ENCODE measurements around the gene TTC9B.

TTC9B gene

DNA sequence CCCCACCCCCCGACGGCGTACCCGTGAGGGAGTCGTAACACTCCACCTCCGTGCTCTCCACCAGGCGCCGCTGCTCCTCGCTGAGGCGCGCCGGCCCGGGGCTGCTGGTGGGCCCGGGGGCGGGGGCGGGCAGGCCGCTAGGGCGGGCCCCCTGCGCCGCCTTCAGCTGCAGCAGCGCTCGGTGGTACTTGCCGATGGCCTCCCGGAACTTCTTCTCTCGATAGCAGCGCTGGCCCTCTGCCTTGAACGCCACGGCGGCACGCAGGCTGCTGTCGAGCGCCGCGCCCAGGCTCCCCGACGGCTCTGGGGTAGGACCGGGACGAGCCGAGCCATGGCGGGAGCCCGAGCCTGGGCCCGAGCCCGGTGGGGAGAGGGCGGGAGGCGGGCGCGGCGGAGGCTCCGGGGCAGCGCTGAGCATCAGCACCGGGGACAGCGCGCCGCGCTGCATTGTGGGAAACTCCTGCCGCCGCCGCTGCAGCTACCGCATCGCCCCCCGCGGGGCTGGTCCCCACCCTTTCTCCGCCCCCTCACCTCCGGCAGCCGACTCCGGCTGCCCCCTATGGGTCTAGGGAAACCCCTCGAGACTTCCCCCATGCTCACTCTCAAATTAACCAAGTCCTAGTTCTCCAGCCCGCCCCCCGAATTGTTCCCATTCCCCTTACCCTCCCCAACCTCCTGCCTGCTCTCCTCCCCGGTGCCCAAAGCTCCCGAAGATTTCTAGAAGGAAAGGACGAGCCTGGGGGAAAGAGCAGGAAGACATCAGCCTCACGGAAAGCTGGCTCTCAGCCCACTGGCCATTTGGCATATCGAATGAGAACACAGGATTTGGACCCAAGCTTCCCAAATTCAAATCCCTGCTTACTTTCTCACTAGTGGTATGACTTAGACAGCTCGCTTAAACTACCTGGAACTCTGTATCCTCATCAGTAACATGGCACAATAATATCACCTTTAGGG lies at the start of gene TTC9B:
TSS of gene TTC9B (minus strand) at position 451 of the 957 bp plus-strand sequence. CDS start at position 448, 3 bp downstream.
- DNase-seq, result peak; percentile 13 to 20

DNA sequence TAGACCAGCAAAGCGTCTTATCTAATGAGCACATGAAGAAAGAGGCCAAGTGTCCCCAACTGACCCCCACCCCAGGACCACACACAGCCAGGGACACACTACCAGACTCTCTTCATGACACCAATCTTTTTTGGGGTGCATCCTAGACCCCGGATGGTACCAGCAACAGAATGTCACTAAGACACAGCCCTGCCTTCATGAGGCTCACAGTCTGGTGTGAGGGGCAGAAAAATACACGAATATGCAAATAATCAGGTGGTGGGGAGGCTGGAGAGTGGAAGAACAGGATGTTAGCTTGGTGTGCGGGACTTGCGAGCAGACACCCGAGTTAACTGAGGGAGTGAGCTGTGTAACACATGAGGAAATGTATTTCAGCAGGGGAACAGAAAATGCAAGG lies 49.4 kb upstream of the TTC9B start:
- no peak for DNase-seq

DNA sequence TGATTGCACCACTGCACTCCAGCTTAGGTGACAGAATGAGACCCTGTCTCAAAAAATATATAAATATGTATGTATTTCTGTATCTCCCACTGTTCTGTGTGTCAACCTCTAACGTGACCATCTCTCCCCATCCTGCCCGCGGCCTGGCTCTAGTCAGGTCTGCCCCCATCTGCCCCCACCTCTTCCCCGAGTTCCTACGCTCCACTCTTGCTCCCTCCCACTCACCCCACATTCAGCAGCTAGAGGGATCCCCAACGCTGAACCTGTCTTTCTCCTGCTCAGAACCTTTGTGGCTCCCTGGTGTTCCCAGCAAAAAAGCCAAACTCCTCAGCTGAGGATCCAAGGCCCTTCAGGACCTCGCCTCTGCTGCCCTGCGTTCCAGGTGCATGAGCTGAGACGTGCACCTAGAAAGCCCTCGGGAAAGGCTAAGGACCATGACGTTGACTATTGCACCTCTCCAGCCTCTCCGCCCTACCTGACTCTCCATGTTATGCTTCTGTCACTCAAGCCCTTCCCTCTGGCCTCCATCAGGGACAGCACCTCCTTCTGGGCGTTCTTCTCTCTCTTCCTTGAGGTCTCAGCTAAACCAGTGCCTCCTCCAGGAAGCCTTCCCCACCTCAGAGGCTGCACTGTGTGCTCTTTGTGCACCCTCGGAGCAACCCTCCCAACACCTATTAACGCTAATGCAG lies 48.9 kb upstream of the TTC9B start:
- no peak for DNase-seq

DNA sequence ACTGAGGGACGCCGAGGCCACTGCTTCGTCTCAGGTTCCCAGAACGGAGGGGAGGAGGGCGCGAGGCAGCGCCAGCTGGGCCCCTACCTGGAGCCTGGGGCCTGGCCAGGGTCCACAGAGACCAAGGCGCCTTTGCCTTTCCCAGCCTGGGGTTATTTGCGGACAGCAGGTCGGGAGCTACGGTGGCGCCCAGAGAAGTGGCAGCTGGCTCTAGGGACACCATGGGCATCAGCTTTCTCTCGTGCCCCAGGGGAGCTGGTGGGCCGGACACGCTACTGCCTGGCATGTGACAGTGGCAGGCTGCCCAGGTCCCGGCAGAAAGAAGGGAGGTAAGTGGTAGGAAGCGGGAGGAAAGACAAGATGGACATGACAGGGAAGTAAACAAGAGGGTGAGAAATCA lies 47.9 kb upstream of the TTC9B start:
- DNase-seq, result no peak

DNA sequence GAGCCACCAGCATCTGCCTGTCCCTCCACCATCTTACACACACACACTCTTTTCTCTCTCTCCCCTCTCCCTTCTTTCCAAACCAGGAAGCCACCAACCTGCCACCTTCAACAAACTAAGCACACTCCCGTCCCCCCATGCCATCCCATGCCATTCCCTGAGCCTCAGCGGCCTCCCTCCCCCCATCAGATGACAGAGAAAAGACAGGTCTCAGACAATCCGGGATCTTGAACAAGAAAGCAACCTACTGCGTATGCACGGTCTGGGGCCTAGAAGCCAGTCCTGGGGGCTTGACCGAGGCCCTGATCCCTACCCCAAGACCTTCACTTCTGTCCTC lies 47.5 kb upstream of the TTC9B start:
- no peak for DNase-seq

DNA sequence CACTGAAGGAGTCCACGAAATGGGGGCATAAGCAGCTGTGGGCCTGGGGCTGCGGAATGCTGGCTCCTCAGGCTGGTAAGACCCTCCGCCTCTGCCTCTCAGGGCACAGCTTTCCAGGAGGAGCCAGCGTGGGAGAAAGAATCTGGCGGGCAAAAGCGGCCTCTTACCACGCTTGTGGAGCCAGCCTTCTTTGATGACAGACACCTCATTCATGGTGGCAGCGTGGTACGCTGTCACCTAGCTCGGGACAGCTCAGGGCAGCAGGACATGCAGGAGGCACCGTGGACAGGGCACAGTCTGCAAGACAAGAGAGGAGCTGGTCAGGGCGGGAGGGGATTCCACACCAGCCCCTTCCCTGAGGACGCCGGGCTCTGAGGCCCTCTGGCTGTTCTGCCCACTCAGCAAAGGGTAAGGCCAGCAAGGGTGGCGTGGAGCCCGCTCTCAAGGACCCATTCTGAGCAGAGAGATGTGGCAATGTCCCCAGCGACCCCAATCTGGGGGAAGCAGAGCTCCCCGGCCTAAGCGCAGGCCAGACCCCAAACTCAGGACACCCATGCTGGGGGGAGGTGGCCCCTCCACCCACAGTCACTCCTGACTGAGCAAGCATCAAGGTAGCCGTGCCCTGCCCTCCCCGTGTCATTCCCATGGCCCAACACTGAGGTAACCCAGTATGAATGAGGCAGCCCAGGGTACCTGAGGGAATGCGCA lies 47.0 kb upstream of the TTC9B start:
- no peak for DNase-seq

DNA sequence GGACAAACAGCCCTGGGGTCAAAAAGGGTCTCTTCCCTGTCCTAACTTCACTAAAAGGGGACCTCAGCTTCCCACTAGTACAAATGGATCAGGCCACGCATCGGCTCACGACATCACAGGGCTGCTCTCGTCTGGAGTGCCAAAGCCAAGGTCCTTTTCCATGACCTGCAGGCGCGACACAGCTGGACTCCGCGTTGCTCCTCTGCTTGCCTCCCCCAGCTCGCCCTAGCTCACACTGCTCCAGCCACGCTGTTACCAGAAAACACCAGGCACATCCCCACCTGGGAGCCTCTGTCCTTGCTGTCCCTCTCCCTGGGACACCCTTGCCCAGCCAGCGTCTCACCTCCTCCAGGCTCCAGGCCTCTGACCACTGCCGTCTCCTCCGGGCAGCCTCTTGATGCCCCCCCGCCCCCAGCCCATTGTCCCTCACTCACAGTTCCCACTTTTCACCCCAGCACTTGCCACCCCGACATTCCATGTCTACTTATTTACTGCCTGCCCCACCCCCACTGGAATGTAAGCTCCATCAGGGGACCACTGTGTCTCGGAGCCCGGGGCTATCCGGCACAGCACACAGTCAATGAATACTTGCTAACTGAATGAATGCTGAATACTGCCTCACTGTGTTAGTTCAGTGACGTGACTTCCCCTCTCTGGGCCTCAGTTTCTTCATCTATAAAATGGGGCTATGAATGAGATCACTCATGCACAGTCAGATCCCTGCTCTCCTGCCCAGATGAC lies 46.3 kb upstream of the TTC9B start:
- no peak for DNase-seq

DNA sequence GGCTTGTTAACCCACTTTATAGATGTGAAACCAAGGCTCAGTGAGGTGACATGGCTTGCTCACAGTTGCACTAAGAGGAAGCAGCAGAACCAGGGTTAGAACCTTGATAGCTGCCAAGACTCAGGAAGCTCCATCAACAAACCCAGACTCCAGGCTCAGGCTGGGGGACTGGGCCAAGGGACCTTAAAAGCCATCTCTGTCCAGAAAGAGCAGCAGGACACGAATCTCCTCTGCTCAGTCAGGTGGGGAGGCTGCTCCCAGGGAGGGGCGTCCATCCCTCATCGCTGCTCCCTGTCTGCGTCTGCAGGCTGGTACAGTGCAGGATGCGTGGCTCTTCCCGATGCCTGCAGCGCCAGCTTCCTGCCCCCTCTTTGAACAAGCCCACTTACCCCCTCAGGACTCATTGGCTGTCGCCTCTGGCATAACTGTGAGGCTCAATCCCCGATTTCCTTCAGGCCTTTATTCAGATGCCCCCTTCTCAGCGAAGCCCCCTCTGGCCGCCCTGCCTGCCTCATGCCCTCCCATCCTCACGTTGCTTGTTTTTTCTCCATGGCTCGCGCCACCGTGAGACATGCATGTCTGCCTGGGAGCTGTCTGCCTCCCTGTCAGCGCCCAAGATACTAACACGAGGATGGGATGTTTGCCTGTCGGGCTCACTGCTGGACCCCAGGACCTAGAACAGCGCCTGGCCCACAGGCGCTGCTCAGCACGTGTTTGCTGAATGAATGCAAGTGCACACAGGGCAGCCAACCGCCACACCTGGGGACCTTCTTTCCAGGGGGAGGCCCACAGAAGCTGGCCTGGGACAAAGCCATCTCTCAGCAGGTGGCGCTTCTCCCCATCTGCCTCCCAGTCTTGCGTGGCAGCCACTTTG lies 45.5 kb upstream of the TTC9B start:
- no peak for DNase-seq

DNA sequence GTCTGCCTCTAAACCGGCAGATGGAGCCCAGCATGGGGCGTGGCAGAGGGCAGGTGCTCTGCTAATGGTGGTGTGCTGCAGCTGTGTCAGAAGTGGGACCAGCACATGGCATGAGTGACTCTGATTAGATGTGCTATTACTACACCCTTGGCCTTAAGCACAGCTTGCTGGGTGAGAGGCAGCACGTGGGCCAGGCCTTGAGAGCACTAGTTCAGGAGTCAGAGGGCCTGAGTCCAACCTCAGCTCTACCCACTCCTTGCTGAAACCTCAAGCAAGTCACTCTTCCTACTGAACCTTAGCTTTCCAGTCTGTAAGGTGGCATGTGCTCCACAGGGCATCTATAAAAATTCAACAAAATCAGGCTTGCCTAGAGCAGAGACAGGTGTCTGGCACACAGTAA lies 44.2 kb upstream of the TTC9B start:
- DNase-seq, result no peak

DNA sequence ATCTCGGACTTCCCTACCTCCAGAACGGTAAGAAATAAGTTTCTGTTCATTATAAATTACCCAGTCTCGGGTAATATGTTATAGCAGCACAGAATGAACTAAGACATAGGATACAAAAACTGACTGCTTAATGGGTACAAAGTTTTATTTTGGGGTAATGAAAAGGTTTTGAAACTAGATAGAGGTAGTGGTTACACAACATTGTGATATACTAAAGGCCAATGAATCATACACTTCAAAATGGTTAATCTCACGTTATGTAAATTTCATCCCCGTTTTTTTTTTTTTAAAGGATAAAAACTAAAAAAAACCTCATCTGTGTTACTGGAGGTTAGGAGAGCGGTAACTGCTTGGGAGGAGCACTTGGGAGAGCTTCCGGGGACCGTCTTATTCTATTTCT lies 43.4 kb upstream of the TTC9B start:
- DNase-seq, result no peak

DNA sequence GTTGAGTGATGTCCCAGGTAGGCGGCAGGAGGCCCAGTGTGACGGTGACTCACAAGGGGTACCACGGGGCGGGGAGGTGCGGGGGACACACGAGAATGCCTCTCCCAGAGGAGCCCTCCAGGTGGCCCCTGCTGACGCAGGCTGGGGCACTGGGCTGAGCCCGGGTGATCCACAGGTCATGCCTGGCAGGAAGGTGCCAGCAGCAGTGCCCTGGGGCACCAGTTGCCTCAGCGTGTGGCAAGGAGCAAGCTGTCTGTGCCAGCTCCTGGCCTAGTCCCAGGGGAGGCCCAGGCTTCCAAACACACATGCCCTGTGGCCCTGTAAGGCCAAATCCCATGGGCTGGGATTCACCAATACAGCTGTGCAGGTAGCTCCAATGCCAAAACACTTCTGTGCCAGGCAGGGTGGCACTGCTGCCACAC lies 38.9 kb upstream of the TTC9B start:
- DNase-seq, result no peak

DNA sequence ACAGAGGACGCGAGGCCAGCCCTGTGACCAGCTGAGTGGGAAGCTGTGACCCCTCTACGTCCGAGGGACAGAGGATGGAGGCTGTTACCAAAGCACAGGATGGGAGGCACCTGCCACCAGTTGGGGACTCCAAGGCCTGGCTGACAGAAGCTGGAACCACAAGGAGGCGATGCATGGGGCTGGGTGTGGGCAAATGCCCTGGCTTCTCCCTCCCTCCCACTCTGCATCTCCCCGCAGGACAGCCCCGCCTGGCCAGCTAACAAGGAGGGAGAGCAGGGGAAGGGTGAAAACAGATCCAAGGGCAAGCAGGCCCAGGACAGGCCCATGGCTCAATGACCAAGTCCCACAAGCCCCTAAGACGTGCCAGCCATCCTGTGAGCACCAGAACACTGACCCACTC lies 38.3 kb upstream of the TTC9B start:
- no peak for DNase-seq

DNA sequence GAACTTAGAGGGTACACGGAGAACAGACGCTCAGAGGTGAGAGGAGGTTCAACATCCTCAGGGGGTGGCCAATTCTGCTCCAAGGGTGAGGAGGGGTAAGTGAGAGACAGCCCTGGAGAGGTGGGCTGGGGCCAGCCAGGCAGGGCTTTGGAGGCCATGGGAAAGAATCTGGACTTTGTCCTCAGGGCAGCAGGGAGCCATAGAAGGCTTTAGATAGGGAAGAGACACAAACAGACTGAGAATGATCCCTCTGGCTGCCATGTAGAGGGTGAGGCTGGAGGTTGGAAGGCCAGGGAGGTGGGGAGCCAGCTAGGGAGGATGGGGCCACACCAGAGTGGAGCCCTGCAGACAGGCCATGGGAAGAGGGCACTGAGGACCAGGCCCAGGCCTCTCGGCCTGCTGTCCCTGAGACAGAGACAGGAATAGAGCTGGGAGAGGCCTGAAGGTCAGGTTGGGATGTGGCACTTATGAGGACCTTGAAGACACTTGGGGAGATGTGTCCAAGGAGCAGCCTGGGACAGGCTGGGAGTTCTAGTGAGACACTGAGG lies 37.5 kb upstream of the TTC9B start:
- no peak for DNase-seq

DNA sequence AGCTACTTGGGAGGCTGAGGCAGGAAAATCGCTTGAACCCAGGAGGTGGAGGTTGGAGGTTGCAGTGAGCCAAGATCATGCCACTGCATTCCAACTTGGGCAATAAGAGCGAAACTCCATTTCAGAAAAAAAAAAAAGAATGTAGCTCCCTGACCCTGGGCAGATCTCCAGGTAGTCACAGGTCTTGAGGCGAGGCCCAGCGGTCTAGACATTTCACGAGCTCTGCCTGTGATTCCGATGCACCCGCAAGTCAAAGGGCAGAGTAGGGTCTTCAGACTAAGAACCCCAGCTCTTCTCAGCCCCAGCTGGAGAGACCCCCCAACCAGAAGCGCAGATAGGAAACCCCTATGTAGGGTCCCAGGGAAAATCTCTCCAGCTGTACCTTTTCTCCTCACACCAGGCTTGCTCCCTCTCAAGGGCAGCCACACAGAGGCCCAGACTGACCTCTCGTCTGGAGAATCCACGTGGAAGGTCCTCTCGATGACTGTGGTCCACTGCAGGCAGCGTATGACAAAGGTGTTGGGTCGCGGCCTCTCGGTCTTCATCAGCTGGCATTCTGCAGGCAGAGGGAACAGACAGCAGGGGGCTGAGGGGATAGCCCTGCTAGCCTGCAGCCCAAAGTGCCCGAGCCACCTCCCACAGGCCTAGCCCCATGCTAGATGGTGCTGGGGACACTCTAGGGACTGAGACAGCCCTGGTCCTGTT lies 36.7 kb upstream of the TTC9B start:
- no peak for DNase-seq

DNA sequence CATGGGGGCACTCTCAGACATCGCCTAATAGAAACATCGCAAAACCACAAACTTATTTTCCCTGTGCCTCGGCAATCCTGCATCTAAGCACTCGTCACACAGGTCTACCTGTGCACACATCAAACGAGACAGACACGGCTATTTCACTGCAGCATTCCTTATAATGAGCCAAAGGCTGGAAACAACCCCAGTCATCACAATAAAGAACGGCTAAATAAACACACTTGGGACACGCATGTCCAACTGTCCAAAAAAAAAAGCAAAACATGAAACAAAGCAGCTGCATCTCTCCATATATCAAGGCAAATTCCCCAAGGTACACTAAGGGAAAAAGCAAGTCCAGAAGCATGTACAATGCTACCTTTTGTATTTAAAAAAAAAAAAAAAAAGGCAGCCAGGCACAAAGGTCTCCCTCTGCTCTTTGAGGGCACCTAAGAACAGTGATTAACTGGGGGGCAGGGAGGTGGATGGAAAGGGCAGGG lies 35.5 kb upstream of the TTC9B start:
- DNase-seq, result no peak

DNA sequence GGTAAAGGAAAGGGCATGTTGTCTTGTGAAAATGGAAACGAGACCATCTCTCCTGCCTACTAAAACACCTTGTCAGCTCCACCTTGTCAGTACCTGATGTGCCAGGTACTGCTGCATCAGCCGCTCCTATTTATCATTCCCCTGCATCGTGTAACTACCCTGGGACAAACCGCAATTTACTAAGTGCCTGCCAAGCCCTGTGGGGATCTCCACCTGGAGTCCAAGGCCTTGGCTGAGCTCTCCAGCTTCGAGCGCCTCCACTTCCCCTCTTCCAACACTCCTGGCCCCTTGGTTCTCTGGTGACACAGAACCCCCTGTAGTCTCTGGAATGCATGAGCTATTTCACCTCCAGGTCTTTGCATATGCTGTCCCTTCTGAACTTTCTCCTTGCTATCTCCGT lies 34.2 kb upstream of the TTC9B start:
- DNase-seq, result no peak

DNA sequence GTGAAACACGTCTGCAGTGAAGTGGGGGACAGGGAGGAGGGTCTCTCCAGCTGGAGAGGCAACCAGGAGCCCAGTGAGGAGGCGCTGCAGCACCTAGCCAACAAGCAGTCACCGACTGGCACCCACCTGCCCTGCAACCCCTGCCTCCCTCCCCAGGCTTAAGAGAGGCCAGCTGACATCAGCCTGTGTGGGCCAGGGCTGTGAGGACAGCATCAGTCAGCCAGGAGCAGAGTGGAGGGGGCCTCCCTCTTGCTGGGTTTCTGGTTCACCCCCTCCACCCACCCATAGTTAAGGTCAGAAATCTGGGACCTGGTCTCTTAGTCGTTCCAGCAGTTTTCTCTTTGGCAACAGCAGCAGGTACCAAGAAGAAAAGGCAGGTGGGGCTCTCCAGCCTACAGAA lies 33.8 kb upstream of the TTC9B start:
- no peak for DNase-seq

DNA sequence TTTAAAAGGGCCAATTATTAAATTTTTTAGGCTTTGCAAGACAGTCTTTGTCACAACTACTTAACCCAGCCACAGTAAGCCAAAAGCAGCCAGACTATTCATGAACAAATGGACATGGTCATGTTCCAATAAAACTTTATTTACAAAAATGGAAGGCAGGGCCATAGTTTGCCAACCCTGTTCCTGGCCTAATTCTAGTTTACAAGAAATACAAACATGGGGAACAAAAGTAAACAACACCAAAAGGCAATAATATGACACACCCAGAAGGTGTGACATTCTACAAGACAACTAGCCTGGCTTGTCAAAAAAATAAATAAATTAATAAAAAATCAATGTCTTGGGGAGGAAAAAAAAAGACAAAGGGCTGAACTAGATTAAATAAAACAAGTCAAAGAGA lies 33.1 kb upstream of the TTC9B start:
- DNase-seq, result no peak

DNA sequence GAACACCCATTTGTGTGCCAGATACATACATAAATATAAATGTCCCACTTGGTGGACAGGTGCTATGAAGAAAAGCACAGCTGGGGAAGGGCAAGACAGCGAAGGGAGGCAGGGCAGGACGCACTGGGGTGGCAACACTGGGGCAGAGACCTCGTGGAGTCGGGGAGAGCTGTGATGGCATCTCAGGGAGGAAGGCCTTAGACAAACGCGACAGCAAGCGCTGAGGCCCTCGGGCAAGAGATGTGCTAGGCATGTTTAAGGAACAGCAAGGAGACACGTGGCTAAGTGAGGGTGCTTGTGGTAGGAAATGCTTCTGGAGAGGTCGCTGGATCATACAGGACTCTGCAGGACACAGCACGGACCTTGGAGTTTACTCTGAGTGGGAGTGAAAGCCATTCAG lies 31.6 kb upstream of the TTC9B start:
- no peak for DNase-seq

DNA sequence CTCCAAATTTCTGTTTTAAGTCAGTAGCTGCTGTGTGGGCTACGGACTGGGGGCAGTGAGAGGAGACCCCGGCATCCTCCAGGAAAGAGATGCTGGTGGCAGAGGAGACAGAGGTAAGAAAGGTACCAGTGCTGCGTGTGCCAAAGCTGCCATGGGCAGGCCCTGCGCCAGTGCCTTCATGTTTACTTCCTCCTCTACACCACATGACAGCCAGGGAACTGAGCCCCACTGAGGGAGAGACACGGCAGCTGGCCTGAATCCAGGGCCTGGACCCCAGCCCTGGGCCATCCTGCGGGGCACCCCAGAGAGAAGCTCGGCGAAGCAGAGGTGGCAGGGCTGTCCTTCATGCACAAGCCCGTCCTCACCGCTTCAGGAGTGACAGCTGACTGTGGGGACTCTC lies 31.0 kb upstream of the TTC9B start:
- no peak for DNase-seq

DNA sequence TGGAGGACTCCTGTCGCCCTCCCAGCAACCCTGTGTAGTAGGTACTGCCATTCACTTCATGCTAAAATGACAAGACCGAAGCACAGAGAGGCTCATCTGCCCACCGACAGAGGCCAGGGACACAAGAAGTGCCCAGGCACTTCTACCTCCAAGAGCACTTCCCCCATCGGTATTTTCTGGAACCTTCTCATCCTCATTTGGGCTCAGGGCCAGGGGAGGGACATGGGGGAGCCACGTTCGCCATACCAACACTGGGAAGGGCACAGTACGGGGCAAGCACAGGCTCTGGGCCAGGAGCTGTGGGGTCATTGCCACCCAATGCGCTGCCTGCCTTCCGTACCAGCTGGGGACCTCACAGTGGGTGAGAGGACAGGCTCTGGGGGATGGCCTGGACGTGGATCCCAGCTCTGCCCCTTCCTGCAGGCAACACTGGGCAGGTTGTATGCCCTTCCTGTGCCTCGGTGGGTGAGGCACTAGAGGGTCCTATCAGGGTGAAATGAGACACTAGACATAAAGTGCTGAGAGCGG lies 29.6 kb upstream of the TTC9B start:
- DNase-seq, result no peak

All from activated CD4-positive, alpha-beta T cell treated with anti-CD3 and anti-CD28 coated beads for 4 hours (primary cell).